Smooth muscle cell (in vitro differentiated cells): ENCODE measurements around the gene ZNF230. TPM values are rescaled to one million over a fixed set of nuclear protein-coding genes. Genes with fewer than 3 reads are reported as not detected.

ENCODE experiments used
- DNase-seq: peaks from one replicate; lab custom pipeline; 2025; ENCODE audit not compliant: unreplicated experiment; lab: John Stamatoyannopoulos, UW
- H2AFZ ChIP-seq: fragments of 200-600 bp; sonication (generic); 2 replicates; pipeline ENCODE4 v1.6.0; 2016; ENCODE audit warnings: antibody characterized with exemption, low read depth, mild to moderate bottlenecking
- H3F3A ChIP-seq: fragments of 200-600 bp; sonication (generic); 2 replicates; pipeline ENCODE4 v1.6.0; 2017; ENCODE audit warnings: antibody characterized with exemption, low read depth
- H3K27ac ChIP-seq: fragments of 200-600 bp; sonication (generic); 2 replicates; pipeline ENCODE4 v1.5.1; 2016; ENCODE audit warnings: low read depth, mild to moderate bottlenecking
- H3K27me3 ChIP-seq: fragments of 200-600 bp; sonication (generic); 2 replicates; pipeline ENCODE4 v1.6.1; 2016; ENCODE audit warnings: low read depth, mild to moderate bottlenecking
- H3K36me3 ChIP-seq: fragments of 200-600 bp; sonication (generic); 2 replicates; pipeline ENCODE4 v1.5.1; 2016; ENCODE audit warnings: low read depth
- H3K4me1 ChIP-seq: fragments of 200-600 bp; sonication (generic); 2 replicates; pipeline ENCODE4 v1.5.1; 2016; ENCODE audit warnings: low read depth
- H3K4me2 ChIP-seq: fragments of 200-600 bp; sonication (generic); 2 replicates; pipeline ENCODE4 v1.6.0; 2016; ENCODE audit warnings: mild to moderate bottlenecking
- H3K4me3 ChIP-seq: fragments of 200-600 bp; sonication (generic); 2 replicates; pipeline ENCODE4 v1.5.1; 2016; ENCODE audit warnings: mild to moderate bottlenecking
- H3K79me2 ChIP-seq: fragments of 200-600 bp; sonication (generic); 2 replicates; pipeline ENCODE4 v1.6.0; 2016; ENCODE audit warnings: low read depth, mild to moderate bottlenecking
- H3K9ac ChIP-seq: fragments of 200-600 bp; sonication (generic); 2 replicates; pipeline ENCODE4 v1.6.0; 2016; ENCODE audit warnings: low read depth
- H3K9me3 ChIP-seq: fragments of 200-600 bp; sonication (generic); replicated peaks from 2 replicates; pipeline ENCODE4 v1.5.1; 2016; ENCODE audit warnings: low read depth
- H4K20me1 ChIP-seq: fragments of 200-600 bp; sonication (generic); 2 replicates; pipeline ENCODE4 v1.6.0; 2016; ENCODE audit warnings: low read depth
- CTCF ChIP-seq: fragments of 200-600 bp; sonication (generic); IDR thresholded peaks from 2 replicates; pipeline ENCODE4 v1.5.1; 2017; ENCODE audit warnings: borderline replicate concordance, mild to moderate bottlenecking, antibody characterized with exemption; ENCODE audit not compliant: insufficient read depth, poor library complexity, severe bottlenecking
- WGBS: methylation state at CpG from one replicate; pipeline ENCODE4 v1.1.7; 2016; ENCODE audit warnings: low lambda C conversion rate; 5-methylcytosine and 5-hydroxymethylcytosine counted together
- polyA plus RNA-seq: library from polyadenylated mRNA; unstranded; fragments of >200 nt; fragmentation: Nextera tagmentation; extraction: Ambion mirVana; gene quantifications from 2 replicates; pipeline ENCODE4 v1.2.1, GENCODE V29; 2016
- total RNA-seq: library from RNA; depleted of rRNA; stranded (reverse); fragments of >200 nt; gene quantifications from 2 replicates; pipeline ENCODE4 v1.2.3, GENCODE V29; 2014

ZNF230 gene
- total and polyA plus RNA-seq, 2 experiments from 2014 or later, result 1.2 to 17.3 TPM

- H3K27ac ChIP-seq, result no peak overlapping the region
- no peak overlapping the region for H3K4me2 ChIP-seq
- H3K4me3 ChIP-seq, result no peak overlapping the region
- TF ChIP-seq CTCF, result no peak
- H3K9ac ChIP-seq, result no peak overlapping the region
- no peak for DNase-seq
- no peak overlapping the region for H2AFZ ChIP-seq
- 93% methylated on average over 5 of the region's 5 CpGs for whole genome bisulfite sequencing
- H3K9me3 ChIP-seq, result peaks cover 35% of the 10 kb centered on the region
- peaks cover 63% of the 10 kb centered on the region for H3K36me3 ChIP-seq
- H3K27me3 ChIP-seq, result no peaks in the 10 kb centered on the region
- H3F3A ChIP-seq, result no peaks in the 10 kb centered on the region
- H4K20me1 ChIP-seq, result no peaks in the 10 kb centered on the region
- peaks cover 6% of the 10 kb centered on the region for H3K79me2 ChIP-seq
- H3K4me1 ChIP-seq, result no peaks in the 10 kb centered on the region
Observed at GRCh38 chr19:44010468-44010867, 7.7 kb downstream of the ZNF230 start.

DNA sequence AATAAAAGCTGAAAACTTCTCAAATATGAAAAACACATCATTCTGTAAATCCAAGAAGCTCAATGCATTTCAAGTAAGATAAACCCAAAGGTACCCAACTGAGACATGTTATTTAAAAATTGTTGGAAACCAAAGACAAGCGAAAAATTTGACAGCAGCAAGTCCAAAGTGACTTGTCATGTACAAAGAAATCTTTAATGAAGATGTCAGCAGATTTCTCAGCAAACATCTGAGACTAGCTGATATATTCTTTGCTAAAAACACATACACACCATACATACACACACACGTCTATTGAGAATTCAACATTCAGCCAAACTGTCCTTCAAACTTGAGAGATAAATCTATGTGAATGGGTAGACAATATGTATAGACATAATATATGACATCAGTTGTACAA is 16.7 kb downstream of the ZNF230 start:
- TF ChIP-seq CTCF, result no peak
- Histone ChIP-seq H4K20me1 (no peaks in the 10 kb centered on the region), H3K4me2 (no peak overlapping the region), H3K4me1 (no peaks in the 10 kb centered on the region), H3K9ac (no peak overlapping the region), H3K27me3 (no peaks in the 10 kb centered on the region), H3K27ac (no peak overlapping the region), H3F3A (no peaks in the 10 kb centered on the region), H3K9me3 (no peaks in the 10 kb centered on the region), H3K79me2 (no peaks in the 10 kb centered on the region), H3K4me3 (no peak overlapping the region), H2AFZ (no peak overlapping the region), H3K36me3 (no peaks in the 10 kb centered on the region)
- DNase-seq, result no peak
- 55% methylated on average over 2 of the region's 2 CpGs for WGBS

DNA sequence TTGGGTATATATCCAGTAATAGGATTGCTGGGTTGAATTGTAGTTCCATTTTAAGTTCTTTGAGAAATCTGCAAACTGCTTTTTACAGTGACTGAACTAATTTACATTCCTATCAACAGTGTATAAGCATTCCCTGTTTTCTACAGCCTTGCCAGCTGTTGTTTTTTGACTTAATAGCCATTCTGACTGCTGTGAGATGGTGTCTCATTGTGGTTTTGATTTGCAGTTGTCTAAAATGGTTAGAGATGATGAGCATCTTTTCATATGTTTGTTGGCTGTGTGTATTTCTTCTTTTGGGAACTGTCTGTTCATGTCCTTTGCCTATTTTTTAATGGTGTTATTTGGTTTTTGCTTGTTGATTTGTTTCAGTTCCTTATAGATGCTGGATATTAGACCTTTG is 18.5 kb downstream of the ZNF230 start:
- Histone ChIP-seq H3K36me3 (no peaks in the 10 kb centered on the region), H3K4me2 (no peak overlapping the region), H3K9ac (no peak overlapping the region), H2AFZ (no peak overlapping the region), H3F3A (no peaks in the 10 kb centered on the region), H3K27ac (no peak overlapping the region), H3K4me3 (no peak overlapping the region), H3K4me1 (peaks cover 5% of the 10 kb centered on the region), H3K27me3 (no peaks in the 10 kb centered on the region), H4K20me1 (no peaks in the 10 kb centered on the region), H3K9me3 (no peaks in the 10 kb centered on the region), H3K79me2 (peaks cover 7% of the 10 kb centered on the region)
- no peak for DNase-seq
- no peak for TF ChIP-seq CTCF

GRCh38 chr19:44024900-44025216 is 22.1 kb downstream of the ZNF230 start:
- 52% methylated on average over 4 of the region's 4 CpGs for WGBS
- H3K9ac ChIP-seq, result peak overlapping the region; percentile 92

More at GRCh38 chr19:44024900-44025216, 22.1 kb downstream of the ZNF230 start:
- Histone ChIP-seq H3K36me3 (peaks cover 19% of the 10 kb centered on the region), H4K20me1 (no peaks in the 10 kb centered on the region), H3K27ac (no peak overlapping the region), H3K4me1 (peaks cover 5% of the 10 kb centered on the region), H2AFZ (peak overlapping the region; percentile 98), H3K9me3 (peaks cover 13% of the 10 kb centered on the region), H3K4me2 (peak overlapping the region; percentile 96), H3K4me3 (peak overlapping the region; percentile 96), H3K27me3 (no peaks in the 10 kb centered on the region), H3K79me2 (peaks cover 7% of the 10 kb centered on the region), H3F3A (no peaks in the 10 kb centered on the region)
- no peak for TF ChIP-seq CTCF
- no peak for DNase-seq
